ENCODE data around the gene CTNNB1. TPM values are rescaled to one million over a fixed set of nuclear protein-coding genes. Genes with fewer than 3 reads are reported as not detected.

CTNNB1 gene
- total RNA-seq, 1 donor: 1,165 TPM

- peak overlapping the region; percentile 51 for H2AFZ ChIP-seq (ENCODE audit: low read length)
- H4K20me1 ChIP-seq (ENCODE audit: insufficient read depth, low read length): no peaks in the 10 kb centered on the region
- TF ChIP-seq CTCF (IDR thresholded peaks at IDR 0.05; ENCODE audit: extremely low read depth, low read depth, low read length): no peak
- DNase-seq (ENCODE audit: insufficient read length, low spot score, missing footprints): no peak
- H3K4me3 ChIP-seq (ENCODE audit: insufficient read depth, low read length): no peak overlapping the region
- H3K4me2 ChIP-seq (ENCODE audit: insufficient read depth, low read length): no peak overlapping the region
- H3K79me2 ChIP-seq (ENCODE audit: insufficient read depth, low read length): no peaks in the 10 kb centered on the region
- peaks cover 8% of the 10 kb centered on the region for H3K4me1 ChIP-seq (ENCODE audit: insufficient read depth, low read length)
- H3K36me3 ChIP-seq (ENCODE audit: insufficient read depth, low read length): no peaks in the 10 kb centered on the region
- H3K27me3 ChIP-seq (ENCODE audit: insufficient read depth, low read length): no peaks in the 10 kb centered on the region
- H3K27ac ChIP-seq (ENCODE audit: low read depth, low read length): no peak overlapping the region
- H3K9me3 ChIP-seq (ENCODE audit: low read depth, low read length): no peaks in the 10 kb centered on the region
These were observed 60.3 kb downstream of the CTNNB1 start for GRCh38 chr3:41259449-41260062.

- DNase-seq (ENCODE audit: insufficient read length, low spot score, missing footprints): no peak
- no peaks in the 10 kb centered on the region for H3K27me3 ChIP-seq (ENCODE audit: insufficient read depth, low read length)
- H3K4me1 ChIP-seq (ENCODE audit: insufficient read depth, low read length): peaks cover 10% of the 10 kb centered on the region
- H3K4me3 ChIP-seq (ENCODE audit: insufficient read depth, low read length): no peak overlapping the region
- H3K9me3 ChIP-seq (ENCODE audit: low read depth, low read length): no peaks in the 10 kb centered on the region
- no peaks in the 10 kb centered on the region for H3K79me2 ChIP-seq (ENCODE audit: insufficient read depth, low read length)
- H4K20me1 ChIP-seq (ENCODE audit: insufficient read depth, low read length): no peaks in the 10 kb centered on the region
- H3K4me2 ChIP-seq (ENCODE audit: insufficient read depth, low read length): no peak overlapping the region
- no peak overlapping the region for H3K27ac ChIP-seq (ENCODE audit: low read depth, low read length)
- H3K36me3 ChIP-seq (ENCODE audit: insufficient read depth, low read length): no peaks in the 10 kb centered on the region
- TF ChIP-seq CTCF (IDR thresholded peaks at IDR 0.05; ENCODE audit: extremely low read depth, low read depth, low read length): no peak
- H2AFZ ChIP-seq (ENCODE audit: low read length): no peak overlapping the region
These were observed 60.8 kb downstream of the CTNNB1 start for GRCh38 chr3:41260063-41260450.

- TF ChIP-seq CTCF (IDR thresholded peaks at IDR 0.05; ENCODE audit: extremely low read depth, low read depth, low read length): no peak
- Histone ChIP-seq H4K20me1 (ENCODE audit: insufficient read depth, low read length) (no peaks in the 10 kb centered on the region), H2AFZ (ENCODE audit: low read length) (no peak overlapping the region), H3K4me2 (ENCODE audit: insufficient read depth, low read length) (no peak overlapping the region), H3K79me2 (ENCODE audit: insufficient read depth, low read length) (no peaks in the 10 kb centered on the region), H3K36me3 (ENCODE audit: insufficient read depth, low read length) (no peaks in the 10 kb centered on the region), H3K27ac (ENCODE audit: low read depth, low read length) (no peak overlapping the region), H3K9me3 (ENCODE audit: low read depth, low read length) (no peaks in the 10 kb centered on the region), H3K4me1 (ENCODE audit: insufficient read depth, low read length) (peaks cover 27% of the 10 kb centered on the region), H3K4me3 (ENCODE audit: insufficient read depth, low read length) (no peak overlapping the region), H3K27me3 (ENCODE audit: insufficient read depth, low read length) (no peaks in the 10 kb centered on the region)
- no peak for DNase-seq (ENCODE audit: insufficient read length, low spot score, missing footprints)
These were observed 65.8 kb downstream of the CTNNB1 start for GRCh38 chr3:41265011-41265545.

- no peaks in the 10 kb centered on the region for H3K9me3 ChIP-seq (ENCODE audit: low read depth, low read length)
- DNase-seq (ENCODE audit: insufficient read length, low spot score, missing footprints): no peak
- H3K4me3 ChIP-seq (ENCODE audit: insufficient read depth, low read length): no peak overlapping the region
- H4K20me1 ChIP-seq (ENCODE audit: insufficient read depth, low read length): no peaks in the 10 kb centered on the region
- no peaks in the 10 kb centered on the region for H3K79me2 ChIP-seq (ENCODE audit: insufficient read depth, low read length)
- H3K27ac ChIP-seq (ENCODE audit: low read depth, low read length): no peak overlapping the region
- no peak overlapping the region for H2AFZ ChIP-seq (ENCODE audit: low read length)
- TF ChIP-seq CTCF (IDR thresholded peaks at IDR 0.05; ENCODE audit: extremely low read depth, low read depth, low read length): no peak
- peaks cover 27% of the 10 kb centered on the region for H3K4me1 ChIP-seq (ENCODE audit: insufficient read depth, low read length)
- no peaks in the 10 kb centered on the region for H3K36me3 ChIP-seq (ENCODE audit: insufficient read depth, low read length)
- H3K4me2 ChIP-seq (ENCODE audit: insufficient read depth, low read length): no peak overlapping the region
- no peaks in the 10 kb centered on the region for H3K27me3 ChIP-seq (ENCODE audit: insufficient read depth, low read length)
These were observed 66.5 kb downstream of the CTNNB1 start for GRCh38 chr3:41265823-41266273.
